Measurements from ENCODE around the gene TSR1.

TSR1 gene

GRCh38 chr17:2336852-2337543 is 741 bp upstream of the TSR1 start, which contains the start of gene SGSM2:
SGSM2 (plus strand) TSS chr17:2337501; CDS start chr17:2337689, 188 bp downstream.
- DNase-seq (ENCODE audit: low spot score), result peak; percentile 48

GRCh38 chr17:2335726-2336214 is 487 bp downstream of the TSR1 start:
- no peak for DNase-seq (ENCODE audit: low spot score)

- DNase-seq (ENCODE audit: low spot score), result no peak
These were observed 5.0 kb downstream of the TSR1 start for GRCh38 chr17:2331303-2331702.

GRCh38 chr17:2323629-2324314 is 12.5 kb downstream of the TSR1 start:
- DNase-seq (ENCODE audit: low spot score), result no peak

- no peak for DNase-seq (ENCODE audit: low spot score)
These were observed 14.9 kb downstream of the TSR1 start for GRCh38 chr17:2321399-2321798.

GRCh38 chr17:2319051-2319450 is 17.2 kb downstream of the TSR1 start:
- DNase-seq (ENCODE audit: low spot score), result no peak

GRCh38 chr17:2317796-2318195 is 18.5 kb downstream of the TSR1 start:
- DNase-seq (ENCODE audit: low spot score), result no peak

- DNase-seq (ENCODE audit: low spot score), result peak; percentile 25
These were observed 19.4 kb downstream of the TSR1 start for GRCh38 chr17:2316916-2317205.

GRCh38 chr17:2312736-2313135 is 23.5 kb downstream of the TSR1 start:
- DNase-seq (ENCODE audit: low spot score), result no peak

GRCh38 chr17:2309338-2310154 is 26.7 kb downstream of the TSR1 start:
- no peak for DNase-seq (ENCODE audit: low spot score)

- DNase-seq (ENCODE audit: low spot score), result no peak
These were observed 31.3 kb downstream of the TSR1 start for GRCh38 chr17:2304931-2305330.

GRCh38 chr17:2303204-2304188 is 32.8 kb downstream of the TSR1 start, which contains the start of the genes SMG6 and SRR:
SMG6 (minus strand) TSS chr17:2303785; CDS start chr17:2303720, 65 bp downstream.
SRR (plus strand) TSS chr17:2303950; CDS start chr17:2315561, 11,611 bp downstream.
- peak; percentile 87 for DNase-seq (ENCODE audit: low spot score)

GRCh38 chr17:2302778-2303203 is 33.5 kb downstream of the TSR1 start:
- DNase-seq (ENCODE audit: low spot score), result peak; percentile 8

GRCh38 chr17:2299756-2300155 is 36.5 kb downstream of the TSR1 start:
- no peak for DNase-seq (ENCODE audit: low spot score)

- DNase-seq (ENCODE audit: low spot score), result no peak
These were observed 37.1 kb downstream of the TSR1 start for GRCh38 chr17:2299136-2299535.

GRCh38 chr17:2297023-2297422 is 39.2 kb downstream of the TSR1 start:
- no peak for DNase-seq (ENCODE audit: low spot score)

- DNase-seq (ENCODE audit: low spot score), result no peak
These were observed 40.7 kb downstream of the TSR1 start for GRCh38 chr17:2295575-2295974.

- no peak for DNase-seq (ENCODE audit: low spot score)
These were observed 44.2 kb downstream of the TSR1 start for GRCh38 chr17:2292100-2292499.

- no peak for DNase-seq (ENCODE audit: low spot score)
These were observed 46.3 kb downstream of the TSR1 start for GRCh38 chr17:2289878-2290478.

- no peak for DNase-seq (ENCODE audit: low spot score)
These were observed 53.0 kb downstream of the TSR1 start for GRCh38 chr17:2283302-2283701.
